Astrocyte (in vitro differentiated cells and primary cell): ENCODE measurements around the gene ZNF70. TPM values are rescaled to one million over a fixed set of nuclear protein-coding genes. Genes with fewer than 3 reads are reported as not detected.

Experiments used
- DNase-seq: peaks from one replicate; pipeline ENCODE4 v3.0.0-alpha.2; 2010; ENCODE audit warnings: low read depth
- FAIRE-seq: peaks from 2 replicates; lab custom pipeline; 2011; peaks lifted over from hg19 to GRCh38; lab: Jason Lieb, UNC
- H2AFZ ChIP-seq: 2 replicates; pipeline ENCODE4 v1.6.0; 2012; ENCODE audit warnings: low read depth, low read length, inconsistent platforms
- H3K27ac ChIP-seq: 2 replicates; pipeline ENCODE4 v1.5.1; 2011; ENCODE audit warnings: low read depth, low read length, inconsistent platforms
- H3K27me3 ChIP-seq: 2 replicates; pipeline ENCODE4 v1.6.0; 2011; ENCODE audit warnings: low read length, inconsistent platforms; ENCODE audit not compliant: insufficient read depth
- H3K36me3 ChIP-seq: 2 replicates; pipeline ENCODE4 v1.5.1; 2011; ENCODE audit warnings: low read length, inconsistent platforms; ENCODE audit not compliant: insufficient read depth
- H3K4me1 ChIP-seq: 2 replicates; pipeline ENCODE4 v1.5.1; 2011; ENCODE audit warnings: low read length, inconsistent platforms; ENCODE audit not compliant: insufficient read depth
- H3K4me2 ChIP-seq: 2 replicates; pipeline ENCODE4 v1.6.0; 2012; ENCODE audit warnings: low read length, inconsistent platforms
- H3K4me3 ChIP-seq: 2 replicates; pipeline ENCODE4 v1.5.1; 2011; ENCODE audit warnings: low read depth, mild to moderate bottlenecking, low read length, inconsistent platforms; ENCODE audit not compliant: insufficient read depth
- H3K79me2 ChIP-seq: 2 replicates; pipeline ENCODE4 v1.6.0; 2012; ENCODE audit warnings: mild to moderate bottlenecking, low read length, inconsistent platforms; ENCODE audit not compliant: insufficient read depth
- H3K9ac ChIP-seq: 2 replicates; pipeline ENCODE4 v1.6.0; 2012; ENCODE audit warnings: mild to moderate bottlenecking, low read length, inconsistent platforms
- H3K9me3 ChIP-seq: 2 replicates; pipeline ENCODE4 v1.5.1; 2012; ENCODE audit warnings: low read depth, mild to moderate bottlenecking, low read length, inconsistent platforms; ENCODE audit not compliant: insufficient read depth
- H4K20me1 ChIP-seq: 2 replicates; pipeline ENCODE4 v1.6.0; 2012; ENCODE audit warnings: low read length, inconsistent platforms; ENCODE audit not compliant: insufficient read depth
- H3K27ac Mint-ChIP-seq: one replicate; pipeline ENCODE4 v1.8.0; 2021; ENCODE audit warnings: mild to moderate bottlenecking, mixed read lengths; ENCODE audit not compliant: unreplicated experiment
- H3K27me3 Mint-ChIP-seq: one replicate; pipeline ENCODE4 v1.8.0; 2021; ENCODE audit warnings: low read depth, mixed read lengths; ENCODE audit not compliant: unreplicated experiment
- H3K36me3 Mint-ChIP-seq: one replicate; pipeline ENCODE4 v1.8.0; 2021; ENCODE audit warnings: low read depth, mixed read lengths; ENCODE audit not compliant: unreplicated experiment
- H3K4me1 Mint-ChIP-seq: one replicate; pipeline ENCODE4 v1.8.0; 2021; ENCODE audit warnings: low read depth, mixed read lengths; ENCODE audit not compliant: unreplicated experiment
- H3K4me3 Mint-ChIP-seq: one replicate; pipeline ENCODE4 v1.8.0; 2021; ENCODE audit warnings: mild to moderate bottlenecking, moderate library complexity, mixed read lengths; ENCODE audit not compliant: unreplicated experiment
- H3K9me3 Mint-ChIP-seq: one replicate; pipeline ENCODE4 v1.8.0; 2021; ENCODE audit warnings: mild to moderate bottlenecking, mixed read lengths; ENCODE audit not compliant: unreplicated experiment
- CTCF ChIP-seq: IDR thresholded peaks from 2 replicates; pipeline ENCODE4 v1.5.1; 2011; ENCODE audit warnings: low read depth, mild to moderate bottlenecking, inconsistent platforms, low read length, moderate library complexity; ENCODE audit not compliant: insufficient read depth
- EZH2 ChIP-seq: IDR thresholded peaks from 2 replicates; pipeline ENCODE4 v1.6.1; 2012; ENCODE audit warnings: mild to moderate bottlenecking, low read length, inconsistent platforms; ENCODE audit not compliant: insufficient read depth
- total RNA-seq: library from RNA; stranded (reverse); gene quantifications from 2 replicates; pipeline ENCODE4 v1.2.1, GENCODE V29; 2021

The ZNF70 gene
- total RNA-seq, 1 donor from 2014 or later, result 8.8 TPM

GRCh38 chr22:23754220-23754919 lies 3.5 kb upstream of the ZNF70 start, which contains the start of gene VPREB3:
Gene VPREB3 (minus strand): TSS chr22:23754425. CDS start chr22:23754363, 62 bp downstream.
- Histone ChIP-seq H2AFZ (no peak within 1 kb of the TSS), H3K4me3 (no peak within 1 kb of the TSS), H3K36me3 (no peaks in the 10 kb centered on the region), H3K4me2 (no peak within 1 kb of the TSS), H4K20me1 (no peaks in the 10 kb centered on the region), H3K79me2 (peaks cover 4% of the 10 kb centered on the region), H3K9ac (no peak within 1 kb of the TSS), H3K27ac (no peak within 1 kb of the TSS), H3K4me1 (peaks cover 3% of the 10 kb centered on the region), H3K9me3 (no peaks in the 10 kb centered on the region), H3K27me3 (no peaks in the 10 kb centered on the region)
- Mint-ChIP-seq H3K4me1 (peaks cover 4% of the 10 kb centered on the region), H3K27ac (peak within 1 kb of the TSS; percentile 47), H3K36me3 (no peaks in the 10 kb centered on the region), H3K4me3 (no peak within 1 kb of the TSS), H3K27me3 (no peaks in the 10 kb centered on the region), H3K9me3 (no peaks in the 10 kb centered on the region)
- no peak for DNase-seq
- TF ChIP-seq EZH2 (no peak), CTCF (no peak)
- no peak for FAIRE-seq

GRCh38 chr22:23753385-23753784 lies 2.5 kb upstream of the ZNF70 start:
- H3K36me3 ChIP-seq, result no peaks in the 10 kb centered on the region
- H3K4me2 ChIP-seq, result no peak overlapping the region
- no peak overlapping the region for H3K27ac Mint-ChIP-seq
- no peaks in the 10 kb centered on the region for H3K9me3 Mint-ChIP-seq
- H2AFZ ChIP-seq, result no peak overlapping the region
- H3K4me1 ChIP-seq, result peaks cover 3% of the 10 kb centered on the region
- FAIRE-seq (no peak), DNase-seq (no peak)
- no peak overlapping the region for H3K27ac ChIP-seq
- no peaks in the 10 kb centered on the region for H3K36me3 Mint-ChIP-seq
- no peaks in the 10 kb centered on the region for H4K20me1 ChIP-seq
- TF ChIP-seq CTCF, result no peak
- no peak for TF ChIP-seq EZH2
- H3K79me2 ChIP-seq, result peaks cover 4% of the 10 kb centered on the region
- no peak overlapping the region for H3K4me3 Mint-ChIP-seq
- no peaks in the 10 kb centered on the region for H3K27me3 ChIP-seq
- peaks cover 4% of the 10 kb centered on the region for H3K4me1 Mint-ChIP-seq
- no peak overlapping the region for H3K4me3 ChIP-seq
- no peaks in the 10 kb centered on the region for H3K9me3 ChIP-seq
- no peak overlapping the region for H3K9ac ChIP-seq
- no peaks in the 10 kb centered on the region for H3K27me3 Mint-ChIP-seq

DNA sequence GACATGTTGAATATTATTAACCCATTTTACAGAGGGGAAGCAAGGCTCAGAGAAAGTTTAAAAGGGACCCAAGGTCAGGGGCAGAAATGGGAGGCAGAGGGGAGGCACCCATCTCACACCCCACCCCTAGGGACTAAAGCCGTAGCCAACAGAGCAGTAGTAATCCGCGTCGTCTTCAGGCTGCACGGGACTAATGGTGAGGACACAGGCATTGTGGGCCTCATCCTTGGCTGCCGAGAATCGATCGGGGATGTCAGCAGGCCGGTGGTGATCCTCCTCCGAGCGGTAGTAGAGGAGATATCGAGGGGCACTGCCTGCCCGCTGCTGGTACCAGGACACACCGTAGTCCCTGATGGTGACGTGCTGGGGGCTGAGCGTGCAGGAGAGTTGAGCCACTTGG lies 1.8 kb upstream of the ZNF70 start:
- Histone ChIP-seq H3K4me3 (no peak overlapping the region), H3K79me2 (peaks cover 10% of the 10 kb centered on the region), H3K9ac (no peak overlapping the region), H4K20me1 (peaks cover 6% of the 10 kb centered on the region), H3K36me3 (no peaks in the 10 kb centered on the region), H3K4me2 (no peak overlapping the region), H3K27me3 (no peaks in the 10 kb centered on the region), H3K27ac (no peak overlapping the region), H3K4me1 (peaks cover 3% of the 10 kb centered on the region), H3K9me3 (no peaks in the 10 kb centered on the region), H2AFZ (no peak overlapping the region)
- peaks cover 4% of the 10 kb centered on the region for H3K4me1 Mint-ChIP-seq
- H3K27me3 Mint-ChIP-seq, result no peaks in the 10 kb centered on the region
- no peak overlapping the region for H3K27ac Mint-ChIP-seq
- H3K4me3 Mint-ChIP-seq, result peak overlapping the region; percentile 60
- no peaks in the 10 kb centered on the region for H3K9me3 Mint-ChIP-seq
- DNase-seq (no peak), FAIRE-seq (no peak)
- no peak for TF ChIP-seq EZH2
- TF ChIP-seq CTCF, result no peak
- H3K36me3 Mint-ChIP-seq, result no peaks in the 10 kb centered on the region
